Dendritic cell treated with granulocyte-macrophage colony-stimulating factor and Interleukin-4, amounts not matched to agents 40 ng/mL and 50 ng/mL, for 4 days (primary cell): Measurements from ENCODE around the gene DIO3.

ENCODE experiments used
- H3K27ac Mint-ChIP-seq: one replicate; pipeline ENCODE4 v1.8.0; 2022; ENCODE audit warnings: mild to moderate bottlenecking, mixed read lengths
- H3K27me3 Mint-ChIP-seq: one replicate; pipeline ENCODE4 v1.8.0; 2022; ENCODE audit warnings: mild to moderate bottlenecking, mixed read lengths
- H3K36me3 Mint-ChIP-seq: one replicate; pipeline ENCODE4 v1.8.0; 2022; ENCODE audit warnings: low read depth, mixed read lengths
- H3K4me1 Mint-ChIP-seq: one replicate; pipeline ENCODE4 v1.8.0; 2022; ENCODE audit warnings: low read depth, mixed read lengths
- H3K4me3 Mint-ChIP-seq: one replicate; pipeline ENCODE4 v1.8.0; 2022; ENCODE audit warnings: mild to moderate bottlenecking, moderate library complexity, mixed read lengths
- H3K9me3 Mint-ChIP-seq: one replicate; pipeline ENCODE4 v1.8.0; 2022; ENCODE audit warnings: mixed read lengths
- intact Hi-C: fragments of 100-400 bp; cut with micrococcal nuclease; formaldehyde crosslinking; loops from one replicate; pipeline ENCODE4 v1.15.0; 2022

DIO3 gene

DNA sequence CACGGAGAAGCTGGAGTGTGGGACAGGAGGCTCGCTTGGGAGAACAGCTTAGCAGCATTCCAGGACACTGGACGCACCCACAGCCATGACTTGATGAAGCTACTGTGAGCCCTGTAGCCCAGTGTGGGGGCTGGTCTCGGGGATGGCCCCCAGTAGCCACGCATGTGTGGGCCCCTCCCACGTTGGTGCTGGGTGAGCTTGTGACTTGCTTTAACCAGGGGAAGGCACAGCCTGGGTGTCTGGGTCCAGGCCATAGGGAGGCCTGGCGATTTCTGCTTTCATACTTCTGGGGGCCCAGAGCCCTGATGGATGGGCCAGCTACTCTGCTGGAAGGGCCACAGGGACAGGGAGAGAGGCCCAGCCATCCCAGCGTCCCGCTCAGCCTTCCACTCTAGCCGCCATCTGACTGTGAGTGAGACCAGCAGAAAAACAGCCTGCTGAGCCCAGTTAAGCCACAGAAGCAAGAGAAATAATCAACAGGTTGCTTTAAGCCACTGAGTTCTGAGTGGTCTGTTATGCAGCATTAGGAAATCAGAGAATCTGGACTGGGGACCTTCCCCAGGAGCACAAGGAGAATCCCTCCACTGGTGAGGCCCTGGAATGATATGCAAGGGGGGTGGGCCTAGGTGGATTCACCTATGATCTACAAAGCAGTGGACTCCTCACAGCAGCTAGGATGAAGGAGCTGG lies 16.1 kb downstream of the DIO3 start:
- intact Hi-C loops: no loop called here
- Mint-ChIP-seq H3K36me3 (no peaks in the 10 kb centered on the region), H3K4me1 (no peaks in the 10 kb centered on the region), H3K27me3 (peaks cover 3% of the 10 kb centered on the region), H3K27ac (no peak overlapping the region), H3K4me3 (no peak overlapping the region), H3K9me3 (no peaks in the 10 kb centered on the region)

DNA sequence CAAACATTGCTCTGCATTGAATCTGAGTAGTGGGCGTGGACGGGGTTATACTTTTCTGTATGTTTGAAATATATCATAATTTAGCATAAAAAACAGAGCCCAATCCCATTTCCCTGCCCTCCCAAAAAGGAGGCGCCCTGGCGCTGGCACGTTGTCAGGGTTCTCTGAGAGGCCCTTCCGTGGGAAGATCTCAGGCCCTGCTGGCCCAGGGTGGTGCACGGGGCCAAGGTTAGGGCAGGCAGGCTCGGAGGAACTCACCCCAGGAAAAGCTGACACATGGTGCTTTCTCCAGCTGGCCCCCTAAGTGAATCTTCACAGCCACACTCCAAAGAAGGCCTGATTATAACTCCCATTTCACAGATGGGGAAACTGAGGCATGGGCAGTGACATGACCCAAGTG lies 17.2 kb downstream of the DIO3 start:
- Mint-ChIP-seq H3K9me3 (no peaks in the 10 kb centered on the region), H3K4me3 (no peak overlapping the region), H3K27me3 (peaks cover 1% of the 10 kb centered on the region), H3K36me3 (no peaks in the 10 kb centered on the region), H3K4me1 (no peaks in the 10 kb centered on the region), H3K27ac (no peak overlapping the region)
- intact Hi-C loops: no loop called here

DNA sequence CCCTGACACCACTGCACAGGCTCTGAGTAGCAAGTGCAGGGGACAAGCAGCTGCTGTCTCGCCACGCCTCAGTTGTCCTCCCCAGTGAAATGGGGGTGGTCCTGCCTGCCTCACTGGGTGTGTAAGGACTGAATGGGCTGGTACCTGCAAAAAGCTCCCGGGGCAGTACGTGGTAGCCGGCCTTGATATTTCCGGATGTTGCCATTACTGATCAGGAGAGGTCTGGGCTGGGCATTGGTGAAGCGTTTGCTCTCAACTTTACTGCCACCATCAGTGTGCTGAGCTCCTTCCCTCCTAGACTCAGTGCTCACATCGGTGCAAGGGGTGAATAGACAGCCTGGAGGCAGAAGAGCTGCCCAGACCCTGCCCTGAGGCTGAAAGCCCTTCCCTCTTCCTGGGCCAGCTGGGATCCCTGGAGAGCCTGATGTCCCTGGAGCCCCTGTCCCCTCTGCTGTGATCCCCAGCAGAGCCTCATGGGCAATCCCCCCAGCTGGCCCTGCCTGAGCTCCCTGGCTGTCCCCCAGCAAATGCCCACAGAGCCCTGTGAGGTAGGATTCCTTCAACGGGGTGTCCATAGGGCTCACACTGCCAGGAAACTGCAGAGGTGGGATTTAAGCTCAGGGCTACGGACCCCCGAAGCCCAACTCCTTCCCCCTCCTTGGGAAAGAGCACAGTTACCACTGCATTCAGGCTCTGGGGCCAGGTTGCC lies 18.2 kb downstream of the DIO3 start:
- Mint-ChIP-seq H3K4me3 (no peak overlapping the region), H3K36me3 (no peaks in the 10 kb centered on the region), H3K27ac (no peak overlapping the region), H3K4me1 (no peaks in the 10 kb centered on the region), H3K27me3 (no peaks in the 10 kb centered on the region), H3K9me3 (no peaks in the 10 kb centered on the region)
- intact Hi-C loops: no loop called here

- Mint-ChIP-seq H3K36me3 (no peaks in the 10 kb centered on the region), H3K27me3 (no peaks in the 10 kb centered on the region), H3K9me3 (no peaks in the 10 kb centered on the region), H3K4me1 (no peaks in the 10 kb centered on the region), H3K27ac (no peak overlapping the region), H3K4me3 (no peak overlapping the region)
- intact Hi-C loops: no loop called here
These were observed 20.5 kb downstream of the DIO3 start for GRCh38 chr14:101581806-101582205.

- Mint-ChIP-seq H3K27me3 (no peaks in the 10 kb centered on the region), H3K27ac (no peak overlapping the region), H3K4me1 (no peaks in the 10 kb centered on the region), H3K36me3 (no peaks in the 10 kb centered on the region), H3K4me3 (no peak overlapping the region), H3K9me3 (no peaks in the 10 kb centered on the region)
- intact Hi-C loops: no loop called here
These were observed 21.0 kb downstream of the DIO3 start for GRCh38 chr14:101582294-101582693.

DNA sequence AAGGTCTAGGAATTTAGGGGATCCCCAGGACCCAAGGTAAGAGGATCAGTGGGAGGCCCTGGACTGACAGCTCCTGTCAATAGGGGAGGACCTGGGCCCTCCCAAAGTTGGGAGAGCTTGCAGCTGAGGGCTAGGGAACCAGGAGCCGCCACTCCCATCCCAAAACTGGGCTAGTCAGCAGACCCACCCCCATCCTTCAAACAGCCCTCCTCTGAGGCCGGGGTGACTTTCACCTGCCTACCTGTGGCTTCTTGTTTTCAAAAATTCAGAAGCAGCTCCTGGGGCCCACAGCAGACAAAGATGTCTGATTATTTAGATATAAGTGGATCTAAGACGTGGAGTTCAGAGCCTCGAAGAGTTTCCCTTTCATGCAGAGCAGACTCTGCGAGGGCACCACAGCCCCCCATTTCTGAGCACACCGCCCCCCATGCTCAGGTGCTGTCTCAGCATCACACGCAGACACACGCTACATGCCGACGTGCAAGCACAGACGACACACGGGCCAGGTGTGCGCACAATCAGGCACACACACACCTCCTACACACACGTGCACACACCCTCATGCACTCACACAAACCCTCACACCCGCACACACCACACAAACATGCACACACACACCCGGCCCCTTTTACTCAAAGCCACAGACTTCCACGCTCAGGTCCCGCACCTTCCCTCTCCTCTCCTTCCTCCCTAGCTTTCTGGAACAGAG lies 21.9 kb downstream of the DIO3 start:
- Mint-ChIP-seq H3K4me1 (no peaks in the 10 kb centered on the region), H3K27ac (no peak overlapping the region), H3K27me3 (no peaks in the 10 kb centered on the region), H3K9me3 (no peaks in the 10 kb centered on the region), H3K36me3 (no peaks in the 10 kb centered on the region), H3K4me3 (no peak overlapping the region)
- intact Hi-C loops: no loop called here

DNA sequence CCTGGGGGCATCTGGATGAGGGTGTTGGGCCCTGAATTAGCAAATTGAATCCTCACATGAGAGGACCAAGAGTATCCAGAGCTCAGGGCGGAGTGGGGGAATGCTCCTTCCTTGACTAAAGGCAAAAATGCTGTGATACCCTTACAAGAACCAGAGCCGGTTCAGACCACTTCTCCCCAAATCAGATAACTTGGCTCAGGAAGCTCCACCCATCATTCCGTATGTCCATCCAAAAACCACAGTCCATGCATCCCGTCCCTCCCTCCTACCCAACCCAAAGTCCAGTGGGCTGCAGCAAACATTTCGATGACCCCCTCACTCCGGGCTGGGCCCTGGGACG lies 22.4 kb downstream of the DIO3 start:
- Mint-ChIP-seq H3K27ac (no peak overlapping the region), H3K9me3 (no peaks in the 10 kb centered on the region), H3K4me3 (no peak overlapping the region), H3K4me1 (no peaks in the 10 kb centered on the region), H3K27me3 (no peaks in the 10 kb centered on the region), H3K36me3 (no peaks in the 10 kb centered on the region)
- intact Hi-C loops: no loop called here

DNA sequence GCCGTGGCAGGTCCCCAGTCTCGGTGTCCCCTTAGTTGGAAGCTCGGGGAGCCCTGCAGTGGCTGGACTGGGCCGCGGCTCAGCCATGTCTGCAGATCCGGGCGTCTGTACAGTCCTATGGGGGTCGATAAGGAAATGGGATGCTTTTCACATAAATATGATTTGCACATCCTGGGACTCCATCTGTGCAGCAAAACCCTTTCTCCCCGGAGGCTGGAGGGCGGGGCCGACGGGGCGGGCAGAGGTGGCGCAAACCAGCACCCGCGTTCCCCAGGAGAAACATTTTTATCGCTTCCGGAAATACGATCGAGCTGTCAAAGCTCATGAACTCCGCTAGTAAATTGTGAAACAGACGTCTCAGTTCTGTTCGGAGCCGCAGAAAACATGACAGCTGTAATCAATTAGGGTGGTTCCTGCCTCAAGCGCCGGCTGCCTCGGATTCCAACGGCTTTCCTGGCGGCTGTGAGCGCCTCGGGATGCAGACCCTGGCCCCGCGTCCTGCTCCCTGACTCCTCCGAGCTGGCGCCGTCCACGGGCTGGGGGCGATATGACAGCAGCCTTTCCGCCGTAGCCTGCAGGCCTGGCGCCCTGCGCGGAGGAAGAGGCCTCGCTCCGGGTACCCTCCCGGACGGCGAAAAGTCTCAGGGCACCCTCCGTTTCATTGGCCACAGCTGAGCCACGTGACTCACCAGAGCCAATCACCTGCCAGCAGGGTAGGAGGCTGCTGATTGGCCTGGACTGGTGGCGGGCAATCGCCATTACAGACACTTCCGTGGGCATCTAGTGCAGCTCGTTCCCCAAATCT lies 23.0 kb downstream of the DIO3 start:
- intact Hi-C loops: no loop called here
- no peaks in the 10 kb centered on the region for H3K27me3 Mint-ChIP-seq
- H3K4me3 Mint-ChIP-seq: peak overlapping the region; percentile 27
- no peaks in the 10 kb centered on the region for H3K36me3 Mint-ChIP-seq
- H3K27ac Mint-ChIP-seq: no peak overlapping the region
- no peaks in the 10 kb centered on the region for H3K9me3 Mint-ChIP-seq
- no peaks in the 10 kb centered on the region for H3K4me1 Mint-ChIP-seq

GRCh38 chr14:101585211-101585610 lies 23.9 kb downstream of the DIO3 start:
- intact Hi-C loops: no loop called here
- no peaks in the 10 kb centered on the region for H3K9me3 Mint-ChIP-seq
- H3K36me3 Mint-ChIP-seq: no peaks in the 10 kb centered on the region

GRCh38 chr14:101586531-101587430 lies 25.5 kb downstream of the DIO3 start:
- no peaks in the 10 kb centered on the region for H3K4me1 Mint-ChIP-seq
- H3K36me3 Mint-ChIP-seq: no peaks in the 10 kb centered on the region
- no peaks in the 10 kb centered on the region for H3K27me3 Mint-ChIP-seq
- H3K4me3 Mint-ChIP-seq: no peak overlapping the region
- H3K27ac Mint-ChIP-seq: no peak overlapping the region
- no peaks in the 10 kb centered on the region for H3K9me3 Mint-ChIP-seq
- intact Hi-C loops: no loop called here

More at GRCh38 chr14:101585211-101585610, 23.9 kb downstream of the DIO3 start:
- no peaks in the 10 kb centered on the region for H3K4me1 Mint-ChIP-seq
- H3K4me3 Mint-ChIP-seq: no peak overlapping the region
- no peak overlapping the region for H3K27ac Mint-ChIP-seq
- no peaks in the 10 kb centered on the region for H3K27me3 Mint-ChIP-seq

DNA sequence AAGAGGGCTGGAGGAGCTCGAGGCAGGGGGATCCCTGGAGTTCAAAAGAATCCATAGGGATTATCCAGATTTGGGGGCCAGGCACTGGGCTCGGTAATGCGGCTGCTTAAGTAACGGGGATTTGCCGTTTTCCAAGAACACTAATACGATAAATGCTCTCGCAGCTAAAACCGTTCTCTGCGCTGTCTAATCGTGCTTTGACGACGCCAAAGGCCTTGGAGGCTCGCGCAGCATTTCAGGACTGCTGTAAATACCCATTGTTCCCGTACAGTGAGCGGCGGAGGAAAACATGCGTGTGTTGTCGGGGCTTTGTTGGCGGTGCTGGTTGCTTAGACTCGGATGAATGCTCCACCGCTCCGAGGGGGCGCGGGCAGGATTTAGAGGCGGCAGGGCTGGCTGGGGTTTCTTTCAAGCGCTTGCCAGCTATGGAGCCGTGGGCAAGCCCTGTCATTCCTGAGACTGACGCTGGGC lies 26.2 kb downstream of the DIO3 start:
- intact Hi-C loops: no loop called here
- Mint-ChIP-seq H3K36me3 (no peaks in the 10 kb centered on the region), H3K4me3 (no peak overlapping the region), H3K27me3 (no peaks in the 10 kb centered on the region), H3K4me1 (no peaks in the 10 kb centered on the region), H3K9me3 (no peaks in the 10 kb centered on the region), H3K27ac (no peak overlapping the region)

- H3K36me3 Mint-ChIP-seq: no peaks in the 10 kb centered on the region
- H3K27me3 Mint-ChIP-seq: no peaks in the 10 kb centered on the region
- no peak overlapping the region for H3K4me3 Mint-ChIP-seq
- H3K4me1 Mint-ChIP-seq: no peaks in the 10 kb centered on the region
- no peaks in the 10 kb centered on the region for H3K9me3 Mint-ChIP-seq
- intact Hi-C loops: no loop called here
- no peak overlapping the region for H3K27ac Mint-ChIP-seq
These were observed 27.1 kb downstream of the DIO3 start for GRCh38 chr14:101588286-101588975.

GRCh38 chr14:101588990-101589389 lies 27.7 kb downstream of the DIO3 start:
- H3K27me3 Mint-ChIP-seq: no peaks in the 10 kb centered on the region
- H3K9me3 Mint-ChIP-seq: no peaks in the 10 kb centered on the region
- no peak overlapping the region for H3K27ac Mint-ChIP-seq
- H3K36me3 Mint-ChIP-seq: no peaks in the 10 kb centered on the region
- H3K4me1 Mint-ChIP-seq: no peaks in the 10 kb centered on the region
- intact Hi-C loops: no loop called here
- no peak overlapping the region for H3K4me3 Mint-ChIP-seq
